ENCODE data around the gene TCL1A. TPM values are rescaled to one million over a fixed set of nuclear protein-coding genes. Genes with fewer than 3 reads are reported as not detected.
"Not testable (repeated sequence)": the region's sequence is repeated elsewhere in the genome, so short reads cannot be mapped to it uniquely, and the experiment has no call there.

TCL1A gene, protein sequence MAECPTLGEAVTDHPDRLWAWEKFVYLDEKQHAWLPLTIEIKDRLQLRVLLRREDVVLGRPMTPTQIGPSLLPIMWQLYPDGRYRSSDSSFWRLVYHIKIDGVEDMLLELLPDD
- not detected for total RNA-seq
- long read RNA-seq: 0 reads

DNA sequence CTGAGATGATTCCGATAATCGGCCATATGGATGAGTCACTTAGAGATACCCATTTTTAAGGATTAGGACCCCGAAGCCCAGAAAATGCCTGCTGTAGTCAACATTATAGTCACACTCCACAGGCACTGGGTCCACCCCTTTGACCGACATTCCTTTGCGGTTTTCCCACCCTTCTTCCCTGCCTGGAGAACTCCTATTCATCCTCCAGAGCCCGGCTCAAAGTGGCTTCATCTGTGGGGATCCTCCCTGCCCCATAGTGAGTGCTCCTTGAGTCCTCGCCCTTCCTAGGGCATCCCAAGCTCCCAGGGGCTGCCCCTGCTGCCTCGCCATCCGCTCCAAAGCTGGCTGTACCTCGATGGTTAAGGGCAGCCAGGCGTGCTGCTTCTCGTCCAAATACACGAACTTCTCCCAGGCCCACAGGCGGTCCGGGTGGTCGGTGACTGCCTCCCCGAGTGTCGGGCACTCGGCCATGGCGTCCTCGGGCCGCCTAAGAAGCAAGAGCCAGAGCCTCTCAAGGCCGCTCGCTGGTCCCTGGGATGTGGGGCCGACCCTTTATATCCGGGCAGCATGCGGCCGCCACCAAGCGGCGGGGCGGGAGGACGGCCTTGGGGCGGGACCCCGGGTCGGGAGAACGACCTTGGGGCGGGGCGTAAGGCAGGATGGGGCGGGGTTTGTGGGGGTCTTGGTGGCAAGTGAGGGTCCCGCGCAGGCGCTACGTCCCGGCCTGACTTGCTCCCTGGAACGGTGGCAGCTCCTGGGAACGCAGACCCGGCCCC is at the start of gene TCL1A:
TSS of gene TCL1A (minus strand) at position 530 of the 776 bp plus-strand sequence. CDS start at position 471, 59 bp downstream.
- intact Hi-C loops (cut with micrococcal nuclease): no loop called here
- DNase-seq: no peak
- no peak for ATAC-seq

DNA sequence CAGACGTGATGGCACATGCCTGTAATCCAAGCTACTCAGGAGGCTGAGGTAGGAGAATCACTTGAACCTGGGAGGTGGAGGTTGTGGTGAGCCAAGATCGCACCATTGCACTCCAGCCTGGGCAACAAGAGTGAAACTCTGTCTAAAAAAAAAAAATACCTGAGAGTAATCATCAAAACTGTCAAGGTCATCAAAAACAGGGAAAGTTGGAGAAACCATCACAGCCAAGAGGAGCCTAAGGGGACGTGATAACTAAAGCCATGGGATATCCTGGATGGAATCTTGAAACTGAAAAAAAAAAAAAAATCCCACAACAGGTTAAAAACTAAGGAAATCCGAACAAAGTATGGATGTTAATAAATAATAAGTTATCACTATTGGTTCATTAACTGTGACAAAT is 49.1 kb upstream of the TCL1A start:
- intact Hi-C loops (cut with micrococcal nuclease); DNase-seq; ATAC-seq: not testable (repeated sequence)

GRCh38 chr14:95761436-95761835 is 47.5 kb upstream of the TCL1A start:
- ATAC-seq (no peak), DNase-seq (no peak)
- intact Hi-C loops (cut with micrococcal nuclease): no loop called here

- ATAC-seq (no peak), DNase-seq (no peak)
- intact Hi-C loops (cut with micrococcal nuclease): no loop called here
These were observed 46.7 kb upstream of the TCL1A start for GRCh38 chr14:95760596-95760995.

- intact Hi-C loops (cut with micrococcal nuclease): no loop called here
- DNase-seq: no peak
- no peak for ATAC-seq
These were observed 46.0 kb upstream of the TCL1A start for GRCh38 chr14:95759941-95760340.

GRCh38 chr14:95758331-95758730 is 44.4 kb upstream of the TCL1A start:
- ATAC-seq: no peak
- intact Hi-C loops (cut with micrococcal nuclease): no loop called here
- no peak for DNase-seq

- DNase-seq (no peak), ATAC-seq (no peak)
- intact Hi-C loops (cut with micrococcal nuclease): no loop called here
These were observed 42.8 kb upstream of the TCL1A start for GRCh38 chr14:95756751-95757150.

GRCh38 chr14:95756127-95756526 is 42.2 kb upstream of the TCL1A start:
- DNase-seq (no peak), ATAC-seq (no peak)
- intact Hi-C loops (cut with micrococcal nuclease): no loop called here

DNA sequence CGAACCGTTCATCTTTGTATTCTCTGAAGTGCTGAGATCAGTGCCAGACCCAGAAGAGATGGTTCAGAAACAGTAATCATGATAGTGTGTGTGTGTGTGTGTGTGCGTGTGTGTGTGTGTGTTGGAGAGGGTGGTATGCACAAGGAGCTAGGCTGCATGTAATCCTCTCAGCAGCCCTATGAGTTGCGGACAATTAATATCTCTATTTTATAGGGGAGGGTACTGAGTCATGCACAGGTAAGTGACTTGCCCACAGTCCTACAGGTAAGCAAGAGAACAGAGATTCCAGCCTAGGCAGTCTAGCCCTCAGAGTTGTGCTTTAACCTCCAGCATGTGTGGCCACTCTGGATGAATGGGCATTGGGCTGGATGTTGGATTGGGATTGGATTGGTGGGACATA is 27.9 kb upstream of the TCL1A start:
- no peak for DNase-seq
- intact Hi-C loops (cut with micrococcal nuclease): no loop called here
- ATAC-seq: no peak

DNA sequence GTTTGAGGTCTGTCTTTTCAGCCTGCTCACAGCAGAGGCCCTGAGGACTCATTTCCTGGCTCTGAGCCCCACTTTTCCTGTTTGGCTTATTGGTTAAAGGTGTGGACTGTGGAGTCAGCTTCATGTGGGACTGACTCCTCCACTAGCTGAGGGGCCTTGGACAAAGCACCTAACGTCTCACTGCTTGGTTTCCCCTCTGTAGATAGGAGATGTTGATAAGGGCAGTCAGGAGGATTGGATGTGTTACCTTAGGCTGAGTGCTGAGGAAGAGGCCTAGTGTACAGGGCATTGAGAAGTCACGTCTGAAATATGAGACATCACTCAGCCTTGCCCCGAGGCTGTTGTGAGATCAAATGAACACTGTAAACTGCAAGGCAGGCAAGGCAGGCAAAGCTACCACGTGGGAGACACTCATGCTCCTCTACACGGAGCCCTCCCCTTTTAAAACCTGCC is 27.1 kb upstream of the TCL1A start:
- intact Hi-C loops (cut with micrococcal nuclease): no loop called here
- ATAC-seq (no peak), DNase-seq (no peak)

GRCh38 chr14:95739356-95739755 is 25.4 kb upstream of the TCL1A start:
- ATAC-seq (no peak), DNase-seq (no peak)
- intact Hi-C loops (cut with micrococcal nuclease): no loop called here

GRCh38 chr14:95733212-95733611 is 19.3 kb upstream of the TCL1A start:
- DNase-seq (no peak), ATAC-seq (no peak)
- intact Hi-C loops (cut with micrococcal nuclease): no loop called here

- intact Hi-C loops (cut with micrococcal nuclease): no loop called here
- ATAC-seq: no peak
- DNase-seq: no peak
These were observed 16.2 kb upstream of the TCL1A start for GRCh38 chr14:95730126-95730525.

- ATAC-seq; intact Hi-C loops (cut with micrococcal nuclease); DNase-seq: not testable (repeated sequence)
These were observed 15.6 kb upstream of the TCL1A start for GRCh38 chr14:95729402-95730028.

DNA sequence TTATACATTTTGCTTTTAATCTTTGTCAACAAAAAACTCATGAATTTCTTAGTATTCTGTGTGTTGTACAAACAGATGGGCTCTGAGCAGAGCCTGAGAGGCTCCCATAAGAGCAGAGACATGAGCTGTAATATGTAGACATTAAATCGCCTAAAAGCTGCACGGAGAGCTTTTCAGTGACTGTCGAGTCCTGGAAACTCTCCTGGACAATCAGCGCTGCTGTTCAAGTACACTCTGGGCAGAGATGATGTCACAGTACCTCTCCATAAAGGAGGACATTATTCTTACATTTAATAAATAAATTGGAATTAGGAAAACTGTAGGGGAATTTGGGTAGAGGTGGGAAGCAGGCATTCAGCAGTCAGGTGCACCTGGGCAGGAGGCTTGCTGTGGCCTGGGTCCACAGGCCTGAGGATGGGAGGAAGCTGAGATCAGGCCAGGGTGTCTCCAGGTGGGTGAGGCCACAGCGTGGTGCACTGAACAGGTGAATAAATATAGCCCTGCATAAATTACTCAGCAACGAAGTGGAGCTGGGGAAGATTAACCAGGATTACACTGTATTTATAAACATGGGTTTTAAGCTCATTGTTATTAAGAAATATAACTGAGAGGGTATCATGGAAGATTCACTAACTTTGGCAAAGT is 13.3 kb upstream of the TCL1A start:
- ATAC-seq (no peak), DNase-seq (no peak)
- intact Hi-C loops (cut with micrococcal nuclease): no loop called here

- ATAC-seq (no peak), DNase-seq (no peak)
- intact Hi-C loops (cut with micrococcal nuclease): no loop called here
These were observed 11.9 kb upstream of the TCL1A start for GRCh38 chr14:95725685-95726336.

GRCh38 chr14:95722525-95723190 is 8.7 kb upstream of the TCL1A start:
- intact Hi-C loops (cut with micrococcal nuclease): no loop called here
- DNase-seq (no peak), ATAC-seq (no peak)

- intact Hi-C loops (cut with micrococcal nuclease): no loop called here
- no peak for ATAC-seq
- no peak for DNase-seq
These were observed 1.5 kb downstream of the TCL1A start for GRCh38 chr14:95712398-95712797.
